ENCODE measurements around the gene NEB.
"Not testable (repeated sequence)": the region's sequence is repeated elsewhere in the genome, so short reads cannot be mapped to it uniquely, and the experiment has no call there.

- not testable (repeated sequence) for TF ChIP-seq CTCF (conservative IDR thresholded peaks at IDR 0.05; ENCODE audit: low read depth, low read length); POLR2A (IDR thresholded peaks at IDR 0.05; ENCODE audit: low read depth, low read length); RCOR1 (IDR thresholded peaks at IDR 0.05; ENCODE audit: insufficient replicate concordance, low read length)
These were observed 132.5 kb downstream of the NEB start for GRCh38 chr2:151601803-151602202.

All from IMR-90 (cell line).